HS-5 (cell line): Measurements from ENCODE around the gene PLA2G2C.

ENCODE experiments used
- DNase-seq: peaks from one replicate; pipeline ENCODE4 v3.0.0-alpha.2; 2012; ENCODE audit warnings: low read depth

The PLA2G2C gene

GRCh38 chr1:20207546-20207945 lies 21.2 kb upstream of the PLA2G2C start:
- no peak for DNase-seq

GRCh38 chr1:20202166-20202565 lies 15.8 kb upstream of the PLA2G2C start:
- no peak for DNase-seq

GRCh38 chr1:20200966-20201365 lies 14.6 kb upstream of the PLA2G2C start:
- DNase-seq = no peak

GRCh38 chr1:20199840-20200239 lies 13.5 kb upstream of the PLA2G2C start:
- DNase-seq = no peak

GRCh38 chr1:20199403-20199802 lies 13.1 kb upstream of the PLA2G2C start:
- no peak for DNase-seq

GRCh38 chr1:20198918-20199317 lies 12.6 kb upstream of the PLA2G2C start:
- no peak for DNase-seq

GRCh38 chr1:20198296-20198695 lies 12.0 kb upstream of the PLA2G2C start:
- DNase-seq = no peak

- DNase-seq = no peak
Observed at GRCh38 chr1:20197329-20197791, 11.0 kb upstream of the PLA2G2C start.

- no peak for DNase-seq
Observed at GRCh38 chr1:20195462-20195780, 9.1 kb upstream of the PLA2G2C start.

- no peak for DNase-seq
Observed at GRCh38 chr1:20194757-20195461, 8.6 kb upstream of the PLA2G2C start.

GRCh38 chr1:20194224-20194623 lies 7.9 kb upstream of the PLA2G2C start:
- DNase-seq = no peak

- no peak for DNase-seq
Observed at GRCh38 chr1:20192871-20193411, 6.6 kb upstream of the PLA2G2C start.

GRCh38 chr1:20192364-20192763 lies 6.0 kb upstream of the PLA2G2C start:
- DNase-seq = no peak

GRCh38 chr1:20191266-20191825 lies 5.0 kb upstream of the PLA2G2C start:
- no peak for DNase-seq

GRCh38 chr1:20190256-20191160 lies 4.2 kb upstream of the PLA2G2C start:
- no peak for DNase-seq

GRCh38 chr1:20189664-20190063 lies 3.3 kb upstream of the PLA2G2C start:
- no peak for DNase-seq

- no peak for DNase-seq
Observed at GRCh38 chr1:20188455-20188817, 2.1 kb upstream of the PLA2G2C start.

- no peak for DNase-seq
Observed at GRCh38 chr1:20187813-20188454, 1.6 kb upstream of the PLA2G2C start.

- no peak for DNase-seq
Observed at GRCh38 chr1:20187103-20187812, 940 bp upstream of the PLA2G2C start.

- DNase-seq = no peak
Observed at GRCh38 chr1:20184997-20185833, 1.1 kb downstream of the PLA2G2C start.

GRCh38 chr1:20184481-20184900 lies 1.8 kb downstream of the PLA2G2C start:
- DNase-seq = no peak
